Stimulated activated CD8-positive, alpha-beta memory T cell treated with anti-CD3 and anti-CD28 coated beads, Interleukin-7, amount 100 ng/mL, for 48 hours (primary cell): ENCODE results near the gene NSMCE4A.
"Not testable (repeated sequence)": the region's sequence is repeated elsewhere in the genome, so short reads cannot be mapped to it uniquely, and the experiment has no call there.

Experiments used
- DNase-seq, 2 donors: peaks; one replicate each; pipeline ENCODE4 v3.0.0-alpha.2; 2020; ENCODE audit warnings: low read depth in 1 of 2; ENCODE audit errors: extremely low read depth in 1 of 2

Gene NSMCE4A

GRCh38 chr10:121988361-121989324, 13.6 kb upstream of the NSMCE4A start, which contains the start of gene TACC2:
Gene TACC2 (plus strand): TSS chr10:121989163. CDS start chr10:122021982, 32,819 bp downstream.
- DNase-seq, result no peak

DNA sequence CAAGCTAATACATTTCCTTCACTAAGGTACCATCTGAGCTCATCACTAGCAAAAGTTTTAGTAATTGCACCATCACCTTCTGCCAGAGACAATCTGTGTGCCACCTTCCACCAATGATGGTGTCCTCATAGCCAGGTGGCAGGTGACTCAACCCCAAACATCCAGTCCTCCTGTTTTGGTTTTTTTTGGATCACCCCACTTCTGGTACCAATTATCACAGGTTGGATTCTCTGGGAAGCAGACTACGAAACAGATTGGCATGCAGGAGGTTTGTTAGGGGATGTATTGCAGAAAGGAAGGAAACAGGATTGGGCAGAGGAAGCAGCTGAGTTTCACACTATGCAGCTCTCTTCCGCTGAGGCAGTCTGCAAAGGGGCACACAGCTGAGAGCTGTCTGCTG, 9.4 kb upstream of the NSMCE4A start:
- DNase-seq, result no peak

DNA sequence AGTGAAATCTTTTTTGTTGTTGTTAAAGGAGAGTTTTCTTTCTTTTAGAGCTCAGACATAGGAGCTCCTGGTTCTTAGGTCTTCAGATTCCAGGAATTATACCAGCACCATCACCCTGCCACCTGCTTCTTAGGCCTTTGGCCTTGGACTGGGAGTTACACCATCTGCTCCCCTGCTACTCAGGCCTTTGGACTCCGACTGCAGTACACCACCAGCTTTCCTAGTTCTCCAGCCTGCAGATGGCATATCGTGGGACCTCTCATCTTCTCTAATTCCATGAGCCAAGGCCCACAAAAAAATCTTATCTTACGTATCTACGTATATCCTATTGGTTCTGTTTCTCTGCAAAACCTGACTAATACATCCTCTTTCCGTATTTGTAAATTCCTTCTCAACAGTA, 8.8 kb upstream of the NSMCE4A start:
- DNase-seq, result no peak

GRCh38 chr10:121981346-121981745, 6.3 kb upstream of the NSMCE4A start:
- DNase-seq, result no peak

DNA sequence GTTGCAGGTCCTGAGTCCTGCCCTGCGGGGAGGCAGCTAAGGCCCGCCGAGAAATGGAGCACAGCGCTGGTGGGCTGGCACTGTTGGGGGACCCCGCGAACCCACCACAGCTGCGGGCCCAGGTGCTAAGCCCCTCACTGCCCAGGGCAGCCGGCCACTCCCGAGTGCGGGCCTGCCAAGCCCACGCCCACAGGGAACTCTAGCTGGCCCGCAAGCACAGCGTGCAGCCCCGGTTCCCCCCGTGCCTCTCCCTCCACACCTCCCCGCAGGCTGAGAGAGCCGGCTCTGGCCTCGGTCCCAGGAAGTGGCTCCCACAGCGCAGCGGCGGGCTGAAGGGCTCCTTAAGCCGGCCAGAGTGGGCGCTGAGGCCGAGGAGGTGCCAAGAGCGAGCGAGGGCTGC, 3.5 kb upstream of the NSMCE4A start:
- no peak for DNase-seq

DNA sequence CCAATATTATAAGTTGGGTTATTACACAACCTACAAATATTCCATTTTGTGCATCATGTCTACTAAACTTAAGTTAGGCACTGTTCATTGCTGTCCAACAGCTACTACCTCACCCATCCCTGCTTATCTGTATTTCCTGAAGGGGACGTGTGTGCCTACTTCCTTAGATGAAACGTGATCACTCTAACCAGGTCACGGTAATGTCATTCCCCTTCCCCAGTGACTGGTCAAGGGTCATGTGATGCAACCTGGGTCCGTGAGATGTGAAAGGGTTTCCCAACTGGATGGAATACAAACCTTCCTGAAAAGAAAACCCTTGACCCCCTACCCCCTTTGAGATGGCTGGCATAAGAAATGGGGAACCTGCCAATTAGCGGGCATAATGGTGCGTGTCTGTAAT, 1.6 kb upstream of the NSMCE4A start:
- no peak for DNase-seq

- DNase-seq, result no peak
Measured at GRCh38 chr10:121975295-121976086, 474 bp upstream of the NSMCE4A start.

DNA sequence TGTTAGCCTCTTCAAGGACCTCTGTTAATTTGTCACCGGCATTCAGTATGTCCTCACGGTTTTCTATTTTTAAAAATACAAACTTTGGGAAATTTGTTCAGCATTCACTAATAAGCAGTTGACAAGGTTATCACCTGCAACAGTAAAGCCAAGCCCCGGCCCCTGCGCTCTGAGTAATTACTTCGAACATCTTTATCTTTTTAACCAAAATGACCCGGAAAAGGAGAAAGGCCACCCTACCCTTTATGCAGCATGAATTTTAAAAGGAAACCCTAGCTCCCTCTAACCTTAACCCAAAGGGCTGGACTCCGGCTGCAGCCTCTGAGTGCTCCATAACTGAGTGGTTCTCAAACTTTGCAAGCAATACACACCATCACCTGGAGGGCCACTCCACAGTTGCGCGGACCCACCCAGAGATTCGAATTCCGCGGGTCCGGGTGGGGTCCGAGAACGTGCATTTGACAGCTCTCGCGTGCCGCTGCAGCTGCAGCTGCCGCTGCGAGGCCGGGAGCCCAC, 940 bp downstream of the NSMCE4A start:
- DNase-seq, result no peak

DNA sequence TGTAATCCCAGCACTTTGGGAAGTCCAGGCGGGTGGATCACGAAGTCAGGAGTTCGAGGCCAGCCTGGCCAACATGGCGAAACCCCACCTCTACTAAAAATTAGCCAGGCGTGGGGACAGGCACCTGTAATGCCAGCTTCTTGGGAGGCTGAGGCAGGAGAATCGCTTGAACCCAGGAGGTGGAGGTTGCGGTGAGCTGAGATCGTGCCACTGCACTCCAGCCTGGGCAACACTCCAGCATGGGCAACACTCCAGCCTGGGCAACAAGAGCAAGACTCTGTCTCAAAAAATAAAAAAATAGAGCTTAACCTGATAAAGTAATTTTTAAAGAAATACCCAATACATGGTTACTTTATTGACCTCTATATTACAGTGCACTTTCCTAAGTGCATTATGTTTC, 5.9 kb downstream of the NSMCE4A start:
- not testable (repeated sequence) for DNase-seq

DNA sequence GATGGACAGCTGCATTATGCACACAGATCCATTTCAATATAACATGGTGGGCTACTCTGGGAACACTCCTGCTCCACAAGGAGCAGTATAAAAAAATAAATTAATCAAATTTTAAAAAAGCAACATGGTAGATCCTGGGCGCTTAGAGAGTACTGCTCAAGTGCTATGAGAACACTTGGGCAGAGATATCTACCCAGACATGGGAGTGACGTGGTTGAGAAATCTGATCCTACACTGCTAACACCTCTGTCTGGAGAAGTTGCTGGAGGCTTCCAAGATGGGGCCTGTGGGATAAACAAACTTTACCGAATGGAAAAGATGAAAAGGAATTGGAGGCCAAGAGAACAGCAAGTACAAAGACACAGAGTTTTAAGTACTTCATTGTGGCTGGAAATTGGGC, 9.0 kb downstream of the NSMCE4A start:
- DNase-seq, result no peak

DNA sequence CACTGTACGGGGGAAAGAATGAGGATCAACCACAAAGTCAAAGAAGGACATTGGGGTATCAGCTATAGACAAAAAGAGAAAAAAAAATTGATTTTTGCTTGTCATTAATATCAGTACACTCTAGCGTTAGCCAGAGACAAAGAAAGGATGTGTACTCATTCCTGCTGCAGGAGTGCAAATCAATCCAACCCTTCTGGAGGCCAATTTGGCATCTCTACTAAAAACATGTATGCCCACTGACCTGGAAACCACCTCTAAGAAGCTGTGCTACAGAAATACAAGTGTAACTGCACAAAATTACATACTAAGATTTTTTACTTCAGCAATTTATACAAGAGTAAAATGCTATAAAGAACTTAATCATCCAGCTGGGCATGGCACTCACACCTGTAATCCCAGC, 13.6 kb downstream of the NSMCE4A start:
- DNase-seq, result no peak

DNA sequence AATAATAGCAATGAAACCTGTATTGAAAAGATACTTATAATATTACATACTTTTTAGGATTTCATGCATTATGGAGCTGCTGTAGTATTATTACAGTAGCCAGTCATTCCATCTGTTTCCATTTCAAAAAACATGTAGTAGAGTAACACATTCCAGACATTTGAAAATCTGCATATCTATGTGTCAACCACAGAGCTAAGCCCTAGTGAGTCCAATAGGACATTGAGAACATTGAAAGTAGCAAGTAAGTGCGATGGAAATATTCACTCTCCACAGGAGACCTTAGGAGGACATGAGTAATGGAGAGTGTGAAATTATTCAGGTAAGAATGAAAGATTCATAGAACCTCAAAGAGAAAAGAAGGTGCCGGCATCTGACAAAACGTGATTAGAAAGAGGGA, 15.3 kb downstream of the NSMCE4A start:
- DNase-seq, result no peak

- no peak for DNase-seq
Measured at GRCh38 chr10:121956111-121957061, 18.6 kb downstream of the NSMCE4A start.

- no peak for DNase-seq
Measured at GRCh38 chr10:121952226-121952625, 22.8 kb downstream of the NSMCE4A start.

GRCh38 chr10:121949451-121949850, 25.6 kb downstream of the NSMCE4A start:
- DNase-seq, result no peak

DNA sequence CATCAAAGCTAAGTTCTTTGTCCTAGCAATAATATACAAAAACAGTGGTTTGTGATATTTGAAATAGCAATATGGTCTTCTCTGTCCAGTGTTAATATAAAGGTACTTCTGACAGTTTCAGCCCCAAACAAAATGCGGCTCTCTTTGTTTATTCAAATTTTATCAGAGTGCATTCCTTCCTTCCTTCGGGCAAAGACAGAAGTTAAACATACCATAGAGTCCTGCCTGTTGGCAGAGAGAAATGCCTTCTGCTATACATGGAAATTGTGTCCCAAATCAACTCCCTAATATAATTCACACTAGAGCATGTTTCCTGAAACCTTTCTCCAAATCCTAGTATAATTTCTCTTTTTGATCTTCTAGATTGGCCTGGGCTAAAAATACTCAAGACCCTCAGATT, 26.0 kb downstream of the NSMCE4A start:
- DNase-seq, result no peak

DNA sequence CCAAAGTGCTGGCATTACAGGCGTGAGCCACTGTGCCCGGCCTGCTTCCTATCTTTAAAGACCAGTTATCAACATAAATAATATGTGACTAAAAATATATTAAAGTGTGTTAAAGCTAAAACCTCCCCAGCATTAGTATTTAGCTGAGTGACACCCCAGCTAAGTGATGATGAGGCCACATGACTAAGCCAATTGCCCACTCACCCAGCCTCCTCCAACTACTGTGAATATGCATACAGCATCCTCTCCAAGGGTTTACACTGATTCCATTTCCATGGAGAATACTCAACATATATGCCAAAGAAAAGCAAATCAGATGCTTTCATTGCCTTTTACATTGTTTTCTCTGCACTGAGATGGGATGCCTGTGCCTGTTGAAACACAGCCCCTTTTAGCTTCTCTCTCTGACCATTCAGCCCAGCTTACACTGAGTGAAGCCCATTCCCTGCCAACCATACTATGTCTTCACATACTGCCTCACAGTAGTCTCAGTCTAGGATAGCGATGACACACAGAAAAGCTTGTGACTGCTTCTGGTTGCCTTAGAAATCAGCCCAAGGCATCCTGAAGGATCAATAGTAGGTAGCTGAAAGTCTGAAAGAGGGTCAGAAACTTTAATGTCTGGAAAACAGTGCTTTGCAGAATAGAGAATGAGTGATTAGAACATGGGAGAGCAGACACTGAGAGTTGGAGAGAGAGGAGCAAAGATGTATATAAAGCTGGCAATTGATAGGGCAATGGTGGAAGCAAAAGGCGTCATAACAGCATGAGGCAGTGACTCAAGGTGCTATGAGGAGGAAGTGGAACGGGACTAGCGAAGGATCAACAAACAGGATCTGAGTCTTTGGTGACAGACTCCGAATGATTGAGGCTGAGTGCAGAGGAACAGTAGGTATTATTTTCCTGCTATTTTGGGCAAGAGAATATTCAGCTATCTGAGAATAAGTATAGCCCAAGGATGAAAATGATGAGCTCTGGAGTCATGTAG, 27.4 kb downstream of the NSMCE4A start:
- no peak for DNase-seq

DNA sequence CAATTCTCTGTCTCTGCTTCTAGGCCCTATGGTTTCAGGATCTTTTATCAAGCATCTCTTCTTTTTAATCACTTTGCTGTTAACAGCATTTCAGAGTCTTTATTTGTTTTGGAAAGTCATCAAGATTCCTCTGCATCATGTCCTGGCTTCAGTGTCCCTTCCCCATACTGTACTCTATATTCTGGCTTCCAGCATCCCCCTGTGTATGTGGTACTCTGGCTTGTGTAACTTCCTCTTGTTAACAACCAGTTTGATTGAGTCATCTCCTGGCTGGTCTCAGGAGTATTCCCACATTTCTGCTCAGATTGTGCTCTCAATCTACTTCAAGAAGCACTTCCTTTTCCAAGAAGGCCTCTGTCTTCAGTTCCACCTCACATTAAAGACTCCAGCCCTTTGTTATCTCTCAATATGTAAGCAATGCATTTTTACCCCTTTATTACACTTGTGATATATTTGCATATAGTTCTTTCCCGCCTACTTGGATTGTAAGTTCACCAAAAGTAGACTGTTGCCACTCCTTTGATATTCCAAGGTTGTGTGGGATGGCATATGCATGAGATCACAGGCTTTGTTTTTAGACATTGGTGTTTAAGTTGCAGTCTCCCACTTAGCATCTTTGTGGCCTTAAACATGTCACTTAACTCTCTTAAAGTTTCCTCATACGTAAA, 32.1 kb downstream of the NSMCE4A start:
- no peak for DNase-seq

DNA sequence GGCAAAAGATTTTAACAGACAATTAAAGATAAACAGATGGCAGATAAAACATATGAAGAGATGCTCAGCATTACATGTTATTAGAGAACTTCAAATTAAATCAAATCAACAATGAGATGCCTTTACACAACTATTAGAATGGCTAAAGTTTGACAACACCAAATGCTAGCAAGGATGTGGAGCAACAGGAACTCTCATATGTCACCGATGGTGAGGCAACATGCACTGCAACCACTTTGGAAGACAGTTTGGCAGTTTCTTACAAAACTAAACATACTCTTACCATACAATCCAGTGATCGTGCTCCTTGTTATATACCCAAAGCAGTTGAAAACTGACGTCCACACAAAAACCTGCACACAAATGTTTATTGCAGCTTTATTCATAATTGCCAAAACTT, 33.5 kb downstream of the NSMCE4A start:
- DNase-seq, result no peak
